ENCODE results near the gene SSBP3. TPM values are rescaled to one million over a fixed set of nuclear protein-coding genes. Genes with fewer than 3 reads are reported as not detected.

The SSBP3 gene
- total RNA-seq, 4 donors from 2014 or later: 19.0 to 35.2 (median 33.4) TPM

- DNase-seq: no peak
- H3K27me3 ChIP-seq: no peaks in the 10 kb centered on the region
- H3K36me3 ChIP-seq: no peaks in the 10 kb centered on the region
- no peak overlapping the region for H3K27ac ChIP-seq
- peaks cover 0 to 11% (median 0%) of the 10 kb centered on the region in 4 donors for H3K4me1 ChIP-seq
- TF ChIP-seq POLR2A (IDR thresholded peaks at IDR 0.05) (no peak), CTCF (IDR thresholded peaks at IDR 0.05) (no peak)
- H3K4me3 ChIP-seq: no peak overlapping the region
- no peaks in the 10 kb centered on the region for H3K9me3 ChIP-seq
Measured at GRCh38 chr1:54415991-54416390, 9.8 kb upstream of the SSBP3 start.

- Histone ChIP-seq H3K4me3 (no peak overlapping the region), H3K9me3 (no peaks in the 10 kb centered on the region), H3K36me3 (no peaks in the 10 kb centered on the region), H3K27me3 (no peaks in the 10 kb centered on the region), H3K27ac (no peak overlapping the region), H3K4me1 (peaks cover 0 to 11% (median 0%) of the 10 kb centered on the region in 4 donors)
- TF ChIP-seq CTCF (IDR thresholded peaks at IDR 0.05): no peak
- TF ChIP-seq POLR2A (IDR thresholded peaks at IDR 0.05): no peak
- DNase-seq: no peak
Measured at GRCh38 chr1:54415533-54415932, 9.3 kb upstream of the SSBP3 start.

- no peak overlapping the region for H3K27ac ChIP-seq
- no peaks in the 10 kb centered on the region for H3K36me3 ChIP-seq
- no peak for DNase-seq
- H3K9me3 ChIP-seq: no peaks in the 10 kb centered on the region
- TF ChIP-seq POLR2A (IDR thresholded peaks at IDR 0.05): no peak
- TF ChIP-seq CTCF (IDR thresholded peaks at IDR 0.05): no peak
- peaks cover 0 to 29% (median 0%) of the 10 kb centered on the region in 4 donors for H3K4me1 ChIP-seq
- H3K4me3 ChIP-seq: no peak overlapping the region
- H3K27me3 ChIP-seq: no peaks in the 10 kb centered on the region
Measured at GRCh38 chr1:54413732-54414131, 7.5 kb upstream of the SSBP3 start.

- Histone ChIP-seq H3K27me3 (no peaks in the 10 kb centered on the region), H3K36me3 (no peaks in the 10 kb centered on the region), H3K27ac (peak overlapping the region in 2 of 4 donors; percentile 7 to 15), H3K4me1 (peaks cover 0 to 33% (median 1%) of the 10 kb centered on the region in 4 donors), H3K4me3 (no peak overlapping the region), H3K9me3 (no peaks in the 10 kb centered on the region)
- TF ChIP-seq POLR2A (IDR thresholded peaks at IDR 0.05) (no peak), CTCF (IDR thresholded peaks at IDR 0.05) (no peak)
- DNase-seq: peak in 2 of 3 donors; percentile 34 to 70
Measured at GRCh38 chr1:54413295-54413694, 7.1 kb upstream of the SSBP3 start.

- TF ChIP-seq CTCF (IDR thresholded peaks at IDR 0.05): no peak
- TF ChIP-seq POLR2A (IDR thresholded peaks at IDR 0.05): no peak
- no peaks in the 10 kb centered on the region for H3K27me3 ChIP-seq
- no peaks in the 10 kb centered on the region for H3K9me3 ChIP-seq
- H3K36me3 ChIP-seq: no peaks in the 10 kb centered on the region
- no peak overlapping the region for H3K27ac ChIP-seq
- no peak for DNase-seq
- H3K4me3 ChIP-seq: no peak overlapping the region
- H3K4me1 ChIP-seq: peaks cover 0 to 39% (median 6%) of the 10 kb centered on the region in 4 donors
Measured at GRCh38 chr1:54410359-54410758, 4.2 kb upstream of the SSBP3 start.
